H9 (cell line): ENCODE measurements around the gene PPP2R5E. TPM values are rescaled to one million over a fixed set of nuclear protein-coding genes. Genes with fewer than 3 reads are reported as not detected.

Experiments
- DNase-seq: peaks from one replicate; pipeline ENCODE4 v3.0.0-alpha.2; 2017
- H2AFZ ChIP-seq: one replicate; pipeline ENCODE4 v1.6.1; 2013; ENCODE audit warnings: mild to moderate bottlenecking, low read length, control low read depth, moderate library complexity
- H2AK5ac ChIP-seq: 2 replicates; pipeline ENCODE4 v1.6.1; 2013; ENCODE audit warnings: low read length, control low read depth, mixed read lengths; ENCODE audit not compliant: insufficient read length
- H2BK120ac ChIP-seq: one replicate; pipeline ENCODE4 v1.6.1; 2013; ENCODE audit warnings: low read depth, mild to moderate bottlenecking, low read length, control low read depth, inconsistent platforms; ENCODE audit not compliant: poor library complexity, severe bottlenecking
- H2BK12ac ChIP-seq: 2 replicates; pipeline ENCODE4 v1.6.1; 2013; ENCODE audit warnings: low read length, control low read depth, mixed read lengths, low read depth; ENCODE audit not compliant: insufficient read length
- H2BK15ac ChIP-seq: 2 replicates; pipeline ENCODE4 v1.6.1; 2013; ENCODE audit warnings: low read depth, low read length, control low read depth
- H2BK20ac ChIP-seq: one replicate; pipeline ENCODE4 v1.6.1; 2013; ENCODE audit warnings: low read depth, mild to moderate bottlenecking, low read length, control low read depth, inconsistent platforms; ENCODE audit not compliant: poor library complexity, severe bottlenecking
- H2BK5ac ChIP-seq: 2 replicates; pipeline ENCODE4 v1.6.1; 2013; ENCODE audit warnings: low read length, control low read depth, mixed read lengths; ENCODE audit not compliant: insufficient read length
- H3K14ac ChIP-seq: 2 replicates; pipeline ENCODE4 v1.6.1; 2013; ENCODE audit warnings: low read length, control low read depth; ENCODE audit not compliant: insufficient read depth
- H3K18ac ChIP-seq: 2 replicates; pipeline ENCODE4 v1.6.1; 2013; ENCODE audit warnings: low read depth, mild to moderate bottlenecking, mixed read lengths, low read length, control low read depth; ENCODE audit not compliant: insufficient read length
- H3K23ac ChIP-seq: 2 replicates; pipeline ENCODE4 v1.6.1; 2013; ENCODE audit warnings: low read length, control low read depth, mixed read lengths, low read depth; ENCODE audit not compliant: insufficient read length
- H3K23me2 ChIP-seq: 2 replicates; pipeline ENCODE4 v1.6.1; 2013; ENCODE audit warnings: low read depth, mild to moderate bottlenecking, mixed read lengths, low read length, control low read depth; ENCODE audit not compliant: insufficient read length, poor library complexity, severe bottlenecking
- H3K27ac ChIP-seq: 2 replicates; pipeline ENCODE4 v1.5.1; 2013; ENCODE audit warnings: low read length, control low read depth, mixed read lengths, low read depth; ENCODE audit not compliant: insufficient read length
- H3K27me3 ChIP-seq: 2 replicates; pipeline ENCODE4 v1.6.1; 2013; ENCODE audit warnings: low read length, control low read depth, inconsistent platforms; ENCODE audit not compliant: insufficient read depth
- H3K4ac ChIP-seq: 2 replicates; pipeline ENCODE4 v1.6.1; 2013; ENCODE audit warnings: low read depth, mild to moderate bottlenecking, control low read depth, inconsistent platforms, low read length, moderate library complexity
- H3K4me1 ChIP-seq: 2 replicates; pipeline ENCODE4 v1.6.1; 2013; ENCODE audit warnings: low read length, control low read depth, inconsistent platforms; ENCODE audit not compliant: insufficient read depth
- H3K4me2 ChIP-seq: 2 replicates; pipeline ENCODE4 v1.6.1; 2013; ENCODE audit warnings: low read length, control low read depth, mixed read lengths; ENCODE audit not compliant: insufficient read length, insufficient read depth
- H3K56ac ChIP-seq: 2 replicates; pipeline ENCODE4 v1.6.1; 2013; ENCODE audit warnings: low read depth, mild to moderate bottlenecking, mixed read lengths, low read length, control low read depth; ENCODE audit not compliant: insufficient read length
- H3K79me1 ChIP-seq: 2 replicates; pipeline ENCODE4 v1.6.1; 2013; ENCODE audit warnings: low read depth, mild to moderate bottlenecking, moderate library complexity, low read length, control low read depth, inconsistent platforms; ENCODE audit not compliant: insufficient read depth, poor library complexity, severe bottlenecking
- H3K79me2 ChIP-seq: 2 replicates; pipeline ENCODE4 v1.6.1; 2013; ENCODE audit warnings: low read length, control low read depth, inconsistent platforms; ENCODE audit not compliant: insufficient read depth
- H3K9ac ChIP-seq: 2 replicates; pipeline ENCODE4 v1.6.1; 2013; ENCODE audit warnings: low read length, control low read depth, mixed read lengths; ENCODE audit not compliant: insufficient read length; ENCODE audit errors: extremely low read depth
- H3K9me3 ChIP-seq: one replicate; pipeline ENCODE4 v1.6.1; 2013; ENCODE audit warnings: low read depth, low read length, inconsistent platforms; ENCODE audit not compliant: control insufficient read depth
- H3T11ph ChIP-seq: one replicate; pipeline ENCODE4 v1.6.1; 2013; ENCODE audit warnings: mild to moderate bottlenecking, low read length, control low read depth, inconsistent platforms
- H4K20me1 ChIP-seq: one replicate; pipeline ENCODE4 v1.6.1; 2013; ENCODE audit not compliant: control insufficient read depth, insufficient read length, insufficient read depth
- H4K5ac ChIP-seq: 2 replicates; pipeline ENCODE4 v1.6.1; 2013; ENCODE audit warnings: low read depth, mild to moderate bottlenecking, mixed read lengths, low read length, control low read depth; ENCODE audit not compliant: insufficient read length
- H4K8ac ChIP-seq: replicated peaks from 2 replicates; pipeline ENCODE4 v1.6.1; 2013; ENCODE audit warnings: low read length, control low read depth, mixed read lengths, low read depth; ENCODE audit not compliant: insufficient read length
- H4K91ac ChIP-seq: 2 replicates; pipeline ENCODE4 v1.6.1; 2013; ENCODE audit warnings: low read depth, mild to moderate bottlenecking, moderate library complexity, mixed read lengths, low read length, control low read depth; ENCODE audit not compliant: insufficient read length
- H3K27ac Mint-ChIP-seq, 3 experiments: 2 replicates in 2 of 3; 3 replicates in 1 of 3; pipeline ENCODE4 v1.8.0; 2020 to 2021; ENCODE audit warnings: mixed read lengths in 3 of 3, mild to moderate bottlenecking in 1 of 3, moderate library complexity in 1 of 3
- H3K27me3 Mint-ChIP-seq: 2 replicates; pipeline ENCODE4 v1.8.0; 2021; ENCODE audit warnings: low read depth, mild to moderate bottlenecking, moderate library complexity, mixed read lengths
- H3K36me3 Mint-ChIP-seq, 3 experiments: 2 replicates in 2 of 3; 3 replicates in 1 of 3; pipeline ENCODE4 v1.8.0; 2020 to 2021; ENCODE audit warnings: low read depth in 3 of 3, mixed read lengths in 3 of 3; ENCODE audit not compliant: insufficient read depth in 1 of 3
- H3K4me1 Mint-ChIP-seq, 2 experiments: 2 replicates each; pipeline ENCODE4 v1.8.0; 2020; ENCODE audit warnings: mixed read lengths in 2 of 2
- H3K4me3 Mint-ChIP-seq, 2 experiments: 2 replicates in 1 of 2; 3 replicates in 1 of 2; pipeline ENCODE4 v1.8.0; 2020 to 2021; ENCODE audit warnings: mild to moderate bottlenecking in 2 of 2, mixed read lengths in 2 of 2, moderate library complexity in 1 of 2
- H3K9me3 Mint-ChIP-seq, 2 experiments: 2 replicates in 1 of 2; 3 replicates in 1 of 2; pipeline ENCODE4 v1.8.0; 2020; ENCODE audit warnings: mild to moderate bottlenecking in 2 of 2, mixed read lengths in 2 of 2, moderate library complexity in 1 of 2
- WGBS: extraction: QIAGEN DNeasy Blood & Tissue Kit; methylation state at CpG from one replicate; pipeline ENCODE4 v1.1.7; 2013; ENCODE audit warnings: missing lambda C conversion rate, low lambda C conversion rate, mixed read lengths; ENCODE audit not compliant: insufficient read length; ENCODE audit errors: extremely low coverage; 5-methylcytosine and 5-hydroxymethylcytosine counted together
- total RNA-seq: library from RNA; stranded (reverse); gene quantifications from 2 replicates; pipeline ENCODE4 v1.2.1, GENCODE V29; 2021
- TF ChIP-seq, protein P1 (sequence below): fragments of 200-600 bp; sonication (generic); conservative IDR thresholded peaks from 3 replicates; pipeline ENCODE4 v1.8.0; 2021; ENCODE audit warnings: antibody characterized with exemption, mild to moderate bottlenecking

Gene PPP2R5E
- total RNA-seq, 1 experiment from 2014 or later = 65.8 TPM

DNA sequence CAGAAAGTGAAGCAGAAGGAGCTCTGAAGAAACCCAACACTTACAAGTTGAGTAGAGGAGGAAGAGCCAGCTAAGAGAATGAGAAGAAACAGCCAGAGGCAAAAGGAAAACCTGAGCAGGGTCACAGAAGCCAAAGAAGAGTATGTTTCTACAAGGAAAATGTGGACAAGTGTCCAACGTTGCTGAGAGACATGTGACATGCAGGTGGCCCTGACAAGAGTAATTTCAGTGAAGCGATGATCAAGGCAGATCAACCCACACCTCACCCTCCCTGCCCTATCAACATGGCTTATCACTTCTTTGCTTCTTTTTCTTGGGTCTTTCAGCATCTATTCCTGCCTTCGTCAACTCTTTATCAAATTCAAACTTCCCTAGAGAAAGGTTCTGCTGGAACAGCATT lies 68.3 kb downstream of the PPP2R5E start:
- no peak overlapping the region for H3K9ac ChIP-seq
- no peaks in the 10 kb centered on the region; a peak in 1 of 7 replicates for H3K36me3 Mint-ChIP-seq
- no peak for DNase-seq
- H2AK5ac ChIP-seq = no peak overlapping the region
- H4K91ac ChIP-seq = no peak overlapping the region
- H3K9me3 ChIP-seq = no peaks in the 10 kb centered on the region
- TF ChIP-seq, protein P1, sequence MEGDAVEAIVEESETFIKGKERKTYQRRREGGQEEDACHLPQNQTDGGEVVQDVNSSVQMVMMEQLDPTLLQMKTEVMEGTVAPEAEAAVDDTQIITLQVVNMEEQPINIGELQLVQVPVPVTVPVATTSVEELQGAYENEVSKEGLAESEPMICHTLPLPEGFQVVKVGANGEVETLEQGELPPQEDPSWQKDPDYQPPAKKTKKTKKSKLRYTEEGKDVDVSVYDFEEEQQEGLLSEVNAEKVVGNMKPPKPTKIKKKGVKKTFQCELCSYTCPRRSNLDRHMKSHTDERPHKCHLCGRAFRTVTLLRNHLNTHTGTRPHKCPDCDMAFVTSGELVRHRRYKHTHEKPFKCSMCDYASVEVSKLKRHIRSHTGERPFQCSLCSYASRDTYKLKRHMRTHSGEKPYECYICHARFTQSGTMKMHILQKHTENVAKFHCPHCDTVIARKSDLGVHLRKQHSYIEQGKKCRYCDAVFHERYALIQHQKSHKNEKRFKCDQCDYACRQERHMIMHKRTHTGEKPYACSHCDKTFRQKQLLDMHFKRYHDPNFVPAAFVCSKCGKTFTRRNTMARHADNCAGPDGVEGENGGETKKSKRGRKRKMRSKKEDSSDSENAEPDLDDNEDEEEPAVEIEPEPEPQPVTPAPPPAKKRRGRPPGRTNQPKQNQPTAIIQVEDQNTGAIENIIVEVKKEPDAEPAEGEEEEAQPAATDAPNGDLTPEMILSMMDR = no peak
- no peaks in the 10 kb centered on the region for H3K27me3 ChIP-seq
- peaks cover 9 to 16% of the 10 kb centered on the region in 2 experiments for H3K4me1 Mint-ChIP-seq
- H2BK5ac ChIP-seq = no peak overlapping the region
- peaks cover 8% of the 10 kb centered on the region; the same call in 1 of the 2 replicates for H3K79me2 ChIP-seq
- H3K23me2 ChIP-seq = peaks cover 2% of the 10 kb centered on the region
- no peak overlapping the region for H3K56ac ChIP-seq
- no peaks in the 10 kb centered on the region for H4K20me1 ChIP-seq
- H3K79me1 ChIP-seq = no peaks in the 10 kb centered on the region
- no CpG with 5 or more reads among the region's 3 CpGs for WGBS
- no peaks in the 10 kb centered on the region for H3K27me3 Mint-ChIP-seq
- H2BK20ac ChIP-seq = no peak overlapping the region
- peaks cover 6% of the 10 kb centered on the region for H3K4me1 ChIP-seq
- no peak overlapping the region for H4K5ac ChIP-seq
- H2BK120ac ChIP-seq = no peak overlapping the region
- no peak overlapping the region for H3K4me3 Mint-ChIP-seq
- no peak overlapping the region for H3K4me2 ChIP-seq
- no peak overlapping the region for H3T11ph ChIP-seq
- peak overlapping the region in 1 of 3 experiments; percentile 4; a peak in 1 of 7 replicates for H3K27ac Mint-ChIP-seq
- no peak overlapping the region for H3K14ac ChIP-seq
- no peak overlapping the region for H2BK15ac ChIP-seq
- no peak overlapping the region for H2BK12ac ChIP-seq
- no peak overlapping the region for H4K8ac ChIP-seq
- no peak overlapping the region for H3K23ac ChIP-seq
- no peak overlapping the region for H2AFZ ChIP-seq
- H3K18ac ChIP-seq = no peak overlapping the region
- H3K27ac ChIP-seq = no peak overlapping the region
- no peaks in the 10 kb centered on the region for H3K9me3 Mint-ChIP-seq
- H3K4ac ChIP-seq = no peak overlapping the region
